ENCODE measurements around the gene CAD. TPM values are rescaled to one million over a fixed set of nuclear protein-coding genes. Genes with fewer than 3 reads are reported as not detected.

Gene CAD
- total RNA-seq, 2 donors from 2014 or later, result 120 to 127 TPM

DNA sequence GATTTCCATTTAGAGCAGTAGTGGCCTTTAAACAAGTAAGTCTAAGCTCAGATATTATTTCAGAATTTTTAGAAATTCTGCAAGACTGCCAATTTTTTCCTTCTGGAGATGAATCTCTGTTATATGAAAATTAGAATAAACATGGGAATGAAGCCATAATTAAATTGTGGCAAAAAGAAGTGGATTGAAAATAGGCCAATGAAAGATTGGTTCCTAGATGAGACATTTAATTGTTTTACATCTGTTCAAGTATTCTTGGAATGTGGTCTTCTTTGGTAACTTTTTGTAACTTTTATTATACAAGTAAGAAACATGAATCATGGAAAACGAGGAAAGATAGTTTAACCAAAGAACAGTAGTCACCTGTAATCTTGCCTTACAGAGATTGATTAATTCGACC, 10.3 kb downstream of the CAD start:
- H3K27ac ChIP-seq (ENCODE audit: low read depth, low read length), result no peak overlapping the region
- no peaks in the 10 kb centered on the region for H3K27me3 ChIP-seq (ENCODE audit: control insufficient read depth, insufficient read depth, low read length, poor library complexity, severe bottlenecking)
- H3K4me1 Mint-ChIP-seq, result no peaks in the 10 kb centered on the region
- no peak for DNase-seq
- no peak overlapping the region for H3K27ac Mint-ChIP-seq
- no peak overlapping the region for H3K9ac ChIP-seq (ENCODE audit: extremely low read depth, low read length, poor library complexity, severe bottlenecking)
- TF ChIP-seq, protein P1, sequence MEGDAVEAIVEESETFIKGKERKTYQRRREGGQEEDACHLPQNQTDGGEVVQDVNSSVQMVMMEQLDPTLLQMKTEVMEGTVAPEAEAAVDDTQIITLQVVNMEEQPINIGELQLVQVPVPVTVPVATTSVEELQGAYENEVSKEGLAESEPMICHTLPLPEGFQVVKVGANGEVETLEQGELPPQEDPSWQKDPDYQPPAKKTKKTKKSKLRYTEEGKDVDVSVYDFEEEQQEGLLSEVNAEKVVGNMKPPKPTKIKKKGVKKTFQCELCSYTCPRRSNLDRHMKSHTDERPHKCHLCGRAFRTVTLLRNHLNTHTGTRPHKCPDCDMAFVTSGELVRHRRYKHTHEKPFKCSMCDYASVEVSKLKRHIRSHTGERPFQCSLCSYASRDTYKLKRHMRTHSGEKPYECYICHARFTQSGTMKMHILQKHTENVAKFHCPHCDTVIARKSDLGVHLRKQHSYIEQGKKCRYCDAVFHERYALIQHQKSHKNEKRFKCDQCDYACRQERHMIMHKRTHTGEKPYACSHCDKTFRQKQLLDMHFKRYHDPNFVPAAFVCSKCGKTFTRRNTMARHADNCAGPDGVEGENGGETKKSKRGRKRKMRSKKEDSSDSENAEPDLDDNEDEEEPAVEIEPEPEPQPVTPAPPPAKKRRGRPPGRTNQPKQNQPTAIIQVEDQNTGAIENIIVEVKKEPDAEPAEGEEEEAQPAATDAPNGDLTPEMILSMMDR (conservative IDR thresholded peaks at IDR 0.05), result no peak
- no peak overlapping the region for H3K4me3 Mint-ChIP-seq
- WGBS, 2 experiments (ENCODE audit: insufficient coverage in 1 of 2, insufficient read length in 1 of 2), result 95 to 100% methylated on average over 1 to 2 of the region's 2 CpGs
- peaks cover 80% of the 10 kb centered on the region for H3K36me3 Mint-ChIP-seq (ENCODE audit: low read depth)
- no peaks in the 10 kb centered on the region for H3K9me3 Mint-ChIP-seq
- no peaks in the 10 kb centered on the region for H3K27me3 Mint-ChIP-seq (ENCODE audit: insufficient read depth)
- H3K4me1 ChIP-seq (ENCODE audit: control insufficient read depth, insufficient read depth, low read length), result no peaks in the 10 kb centered on the region
- H3K36me3 ChIP-seq (ENCODE audit: control insufficient read depth, insufficient read depth, low read length), result peaks cover 86% of the 10 kb centered on the region
- H3K4me3 ChIP-seq (ENCODE audit: low read length), result no peak overlapping the region
- H3K9me3 ChIP-seq (ENCODE audit: control insufficient read depth, low read length), result no peaks in the 10 kb centered on the region

DNA sequence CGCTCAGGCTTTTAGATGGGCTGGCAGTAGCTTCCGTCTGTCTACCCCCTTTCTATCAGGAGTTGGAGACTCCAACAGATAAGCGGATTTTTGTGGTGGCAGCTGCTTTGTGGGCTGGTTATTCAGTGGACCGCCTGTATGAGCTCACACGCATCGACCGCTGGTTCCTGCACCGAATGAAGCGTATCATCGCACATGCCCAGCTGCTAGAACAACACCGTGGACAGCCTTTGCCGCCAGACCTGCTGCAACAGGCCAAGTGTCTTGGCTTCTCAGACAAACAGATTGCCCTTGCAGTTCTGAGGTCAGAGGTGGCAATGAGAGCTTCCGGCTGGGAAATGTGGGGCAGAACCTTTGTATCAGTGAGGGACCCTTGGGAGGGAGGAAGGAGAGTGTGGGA, 14.8 kb downstream of the CAD start:
- Histone ChIP-seq H3K4me3 (ENCODE audit: low read length) (no peak overlapping the region), H3K27ac (ENCODE audit: low read depth, low read length) (no peak overlapping the region), H3K36me3 (ENCODE audit: control insufficient read depth, insufficient read depth, low read length) (peaks cover 90% of the 10 kb centered on the region), H3K4me1 (ENCODE audit: control insufficient read depth, insufficient read depth, low read length) (no peaks in the 10 kb centered on the region), H3K27me3 (ENCODE audit: control insufficient read depth, insufficient read depth, low read length, poor library complexity, severe bottlenecking) (no peaks in the 10 kb centered on the region), H3K9me3 (ENCODE audit: control insufficient read depth, low read length) (no peaks in the 10 kb centered on the region), H3K9ac (ENCODE audit: extremely low read depth, low read length, poor library complexity, severe bottlenecking) (no peak overlapping the region)
- Mint-ChIP-seq H3K27me3 (ENCODE audit: insufficient read depth) (no peaks in the 10 kb centered on the region), H3K36me3 (ENCODE audit: low read depth) (peaks cover 85% of the 10 kb centered on the region), H3K4me1 (no peaks in the 10 kb centered on the region), H3K9me3 (no peaks in the 10 kb centered on the region), H3K4me3 (no peak overlapping the region), H3K27ac (no peak overlapping the region)
- WGBS, 2 experiments (ENCODE audit: insufficient coverage in 1 of 2, insufficient read length in 1 of 2), result 97 to 98% methylated on average over 13 of the region's 13 CpGs
- DNase-seq, result no peak
- TF ChIP-seq, protein P1 (conservative IDR thresholded peaks at IDR 0.05), result no peak

DNA sequence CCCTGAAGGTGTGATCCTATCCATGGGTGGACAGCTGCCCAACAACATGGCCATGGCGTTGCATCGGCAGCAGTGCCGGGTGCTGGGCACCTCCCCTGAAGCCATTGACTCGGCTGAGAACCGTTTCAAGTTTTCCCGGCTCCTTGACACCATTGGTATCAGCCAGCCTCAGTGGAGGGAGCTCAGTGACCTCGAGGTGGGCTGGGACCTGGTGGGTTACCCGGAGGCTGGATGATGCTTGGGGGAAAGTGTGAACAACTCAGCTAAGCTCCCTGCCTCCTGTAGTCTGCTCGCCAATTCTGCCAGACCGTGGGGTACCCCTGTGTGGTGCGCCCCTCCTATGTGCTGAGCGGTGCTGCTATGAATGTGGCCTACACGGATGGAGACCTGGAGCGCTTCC, 16.2 kb downstream of the CAD start:
- DNase-seq, result no peak
- no peaks in the 10 kb centered on the region for H3K27me3 ChIP-seq (ENCODE audit: control insufficient read depth, insufficient read depth, low read length, poor library complexity, severe bottlenecking)
- H3K4me1 ChIP-seq (ENCODE audit: control insufficient read depth, insufficient read depth, low read length), result no peaks in the 10 kb centered on the region
- H3K4me3 Mint-ChIP-seq, result no peak overlapping the region
- H3K4me1 Mint-ChIP-seq, result no peaks in the 10 kb centered on the region
- no peak overlapping the region for H3K4me3 ChIP-seq (ENCODE audit: low read length)
- peaks cover 84% of the 10 kb centered on the region for H3K36me3 Mint-ChIP-seq (ENCODE audit: low read depth)
- H3K36me3 ChIP-seq (ENCODE audit: control insufficient read depth, insufficient read depth, low read length), result peaks cover 89% of the 10 kb centered on the region
- TF ChIP-seq, protein P1 (conservative IDR thresholded peaks at IDR 0.05), result no peak
- H3K27me3 Mint-ChIP-seq (ENCODE audit: insufficient read depth), result no peaks in the 10 kb centered on the region
- H3K9me3 Mint-ChIP-seq, result no peaks in the 10 kb centered on the region
- 95 to 97% methylated on average over 11 to 14 of the region's 14 CpGs for WGBS, 2 experiments (ENCODE audit: insufficient coverage in 1 of 2, insufficient read length in 1 of 2)
- H3K27ac Mint-ChIP-seq, result no peak overlapping the region
- H3K27ac ChIP-seq (ENCODE audit: low read depth, low read length), result no peak overlapping the region
- H3K9ac ChIP-seq (ENCODE audit: extremely low read depth, low read length, poor library complexity, severe bottlenecking), result no peak overlapping the region
- H3K9me3 ChIP-seq (ENCODE audit: control insufficient read depth, low read length), result no peaks in the 10 kb centered on the region

Data from endodermal cell (in vitro differentiated cells).